GM23248 (cell line): ENCODE results near the gene TFPI.

Experiments used
- EZH2 ChIP-seq: fragments of 200-600 bp; sonication (generic); IDR thresholded peaks from 2 replicates; pipeline ENCODE4 v1.6.1; 2018; ENCODE audit warnings: antibody characterized with exemption, mild to moderate bottlenecking; ENCODE audit not compliant: insufficient read depth, poor library complexity, severe bottlenecking
- EZH2phosphoT487 ChIP-seq: fragments of 200-600 bp; sonication (generic); IDR thresholded peaks from 2 replicates; pipeline ENCODE4 v1.6.1; 2018; ENCODE audit warnings: antibody characterized with exemption, moderate library complexity, mild to moderate bottlenecking, low read depth; ENCODE audit not compliant: insufficient read depth

DNA sequence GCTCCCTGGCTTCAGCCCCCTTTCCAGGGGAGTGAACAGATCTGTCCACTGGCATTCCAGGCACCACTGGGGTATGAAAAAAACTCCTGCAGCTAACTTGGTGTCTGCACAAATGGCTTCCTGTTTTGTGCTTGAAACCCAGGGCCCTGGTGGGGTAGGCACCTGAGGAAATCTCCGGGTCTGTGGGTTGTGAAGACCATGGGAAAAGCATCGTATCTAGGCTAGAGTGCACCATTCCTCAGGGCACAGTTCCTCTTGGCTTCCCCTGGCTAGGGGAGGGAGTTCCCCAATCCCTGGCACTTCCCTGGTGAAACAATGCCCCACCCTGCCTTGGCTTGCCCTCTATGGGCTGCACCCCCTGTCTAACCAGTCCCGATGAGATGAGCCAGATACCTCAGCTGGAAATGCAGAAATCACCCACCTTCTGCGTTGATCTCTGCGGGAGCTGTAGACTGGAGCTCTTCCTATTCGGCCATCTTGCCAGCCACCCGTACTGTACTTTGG is 34.1 kb downstream of the TFPI start:
- TF ChIP-seq EZH2phosphoT487 (no peak), EZH2 (no peak)
